Stimulated activated memory B cell treated with anti-CD40 and anti-IgM and Interleukin-4, amounts not matched to agents 10 μg/mL and 1 μg/mL and 100 μg/mL, for 72 hours (primary cell): ENCODE data around the gene FEZF1.
A peak's percentile ranks its signal among the peaks of the same experiment; 100 is the strongest.
"Not testable (repeated sequence)": the region's sequence is repeated elsewhere in the genome, so short reads cannot be mapped to it uniquely, and the experiment has no call there.

ENCODE experiments used
- ATAC-seq: fragments of 150-1000 bp; cut with Tn5 transposase; 2 replicates; pipeline ENCODE4 v1.10.0; 2021
- H3K27ac Mint-ChIP-seq: one replicate; pipeline ENCODE4 v1.8.0; 2022; ENCODE audit warnings: mild to moderate bottlenecking, mixed read lengths
- H3K27me3 Mint-ChIP-seq: one replicate; pipeline ENCODE4 v1.8.0; 2022; ENCODE audit warnings: mixed read lengths
- H3K36me3 Mint-ChIP-seq: one replicate; pipeline ENCODE4 v1.8.0; 2022; ENCODE audit warnings: mixed read lengths
- H3K4me1 Mint-ChIP-seq: one replicate; pipeline ENCODE4 v1.8.0; 2022; ENCODE audit warnings: mixed read lengths
- H3K4me3 Mint-ChIP-seq: one replicate; pipeline ENCODE4 v1.8.0; 2022; ENCODE audit warnings: mild to moderate bottlenecking, moderate library complexity, mixed read lengths
- H3K9me3 Mint-ChIP-seq: one replicate; pipeline ENCODE4 v1.8.0; 2022; ENCODE audit warnings: mixed read lengths

FEZF1 gene

DNA sequence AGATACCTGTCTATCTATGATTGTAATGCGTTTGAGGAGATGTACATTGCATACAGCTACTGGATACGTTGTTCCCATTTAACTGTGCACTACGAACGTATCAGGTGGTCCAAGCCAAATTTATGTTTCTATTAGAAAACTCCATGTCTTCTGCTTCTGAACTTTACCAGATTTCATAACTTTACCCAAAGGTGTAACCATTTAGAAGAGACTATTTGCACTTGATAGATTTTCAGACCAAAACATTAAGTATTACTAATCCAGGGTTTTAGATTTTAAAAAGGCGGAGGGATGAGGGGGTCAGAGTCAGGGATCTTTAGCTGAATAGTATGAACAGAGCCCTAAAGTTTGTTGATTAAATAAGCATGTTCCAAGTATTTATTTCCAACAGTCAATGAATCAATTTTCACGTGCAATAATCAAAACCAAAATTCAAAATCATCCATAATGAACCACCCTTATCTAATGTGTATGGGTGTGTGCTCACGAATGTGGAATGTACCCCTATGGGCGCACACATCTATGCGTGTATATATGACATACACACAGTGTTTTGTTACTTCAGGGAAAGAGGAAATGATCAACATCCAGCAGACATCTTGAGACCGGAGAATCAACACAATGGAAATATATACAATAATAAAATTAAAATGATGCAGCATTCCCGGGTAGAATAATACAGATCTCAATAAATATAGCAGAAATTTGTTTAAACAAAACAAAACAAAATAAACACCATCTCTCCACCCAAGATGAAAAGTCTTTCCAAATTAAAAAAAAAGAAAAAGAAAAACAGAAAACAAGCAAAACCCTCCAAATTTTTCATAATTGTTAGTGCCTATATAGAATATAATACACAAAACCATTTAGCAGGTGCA lies 3.4 kb downstream of the FEZF1 start:
- H3K4me3 Mint-ChIP-seq = no peak overlapping the region
- H3K36me3 Mint-ChIP-seq = no peaks in the 10 kb centered on the region
- peaks cover 84% of the 10 kb centered on the region for H3K27me3 Mint-ChIP-seq
- no peak for ATAC-seq
- no peak overlapping the region for H3K27ac Mint-ChIP-seq
- peaks cover 4% of the 10 kb centered on the region for H3K9me3 Mint-ChIP-seq
- H3K4me1 Mint-ChIP-seq = peaks cover 6% of the 10 kb centered on the region

DNA sequence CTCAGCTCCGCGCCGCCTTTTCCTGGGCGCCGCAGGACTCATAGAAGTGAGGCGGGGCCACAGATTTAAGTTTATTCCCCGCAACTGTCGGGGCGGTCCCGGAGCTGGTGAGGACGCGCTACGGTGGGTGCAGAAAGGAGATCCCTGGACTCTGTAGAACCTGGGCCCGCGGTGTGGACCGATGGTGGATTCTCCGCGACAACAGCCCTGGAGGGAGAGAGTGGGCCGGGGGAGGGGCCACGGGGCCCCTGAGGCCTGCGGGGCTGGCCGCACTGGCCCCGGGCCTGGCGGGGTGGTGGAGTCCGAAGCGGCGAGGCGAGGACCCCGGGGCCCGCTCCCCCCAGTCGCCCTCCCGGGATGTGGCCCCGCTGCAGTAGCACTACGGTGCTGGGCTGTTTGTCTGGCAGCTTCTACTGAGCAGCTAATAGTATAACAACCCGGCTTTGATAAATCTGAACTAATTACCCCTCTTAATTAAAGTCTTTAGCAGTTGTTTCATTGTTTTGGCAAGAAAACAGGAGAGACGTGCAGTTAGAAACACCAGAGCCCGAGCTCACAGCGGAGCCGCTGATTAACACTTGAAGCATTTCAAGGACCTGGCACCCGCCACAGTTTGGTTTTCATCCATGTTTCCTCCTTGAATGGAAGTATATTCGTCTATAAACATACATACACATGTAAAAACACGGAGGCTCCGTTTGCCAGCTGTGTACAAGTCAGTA lies 4.2 kb downstream of the FEZF1 start:
- H3K9me3 Mint-ChIP-seq = peaks cover 4% of the 10 kb centered on the region
- peaks cover 75% of the 10 kb centered on the region for H3K27me3 Mint-ChIP-seq
- no peak overlapping the region for H3K27ac Mint-ChIP-seq
- ATAC-seq = peak; percentile 34
- no peaks in the 10 kb centered on the region for H3K36me3 Mint-ChIP-seq
- no peak overlapping the region for H3K4me3 Mint-ChIP-seq
- H3K4me1 Mint-ChIP-seq = peaks cover under 1% of the 10 kb centered on the region

DNA sequence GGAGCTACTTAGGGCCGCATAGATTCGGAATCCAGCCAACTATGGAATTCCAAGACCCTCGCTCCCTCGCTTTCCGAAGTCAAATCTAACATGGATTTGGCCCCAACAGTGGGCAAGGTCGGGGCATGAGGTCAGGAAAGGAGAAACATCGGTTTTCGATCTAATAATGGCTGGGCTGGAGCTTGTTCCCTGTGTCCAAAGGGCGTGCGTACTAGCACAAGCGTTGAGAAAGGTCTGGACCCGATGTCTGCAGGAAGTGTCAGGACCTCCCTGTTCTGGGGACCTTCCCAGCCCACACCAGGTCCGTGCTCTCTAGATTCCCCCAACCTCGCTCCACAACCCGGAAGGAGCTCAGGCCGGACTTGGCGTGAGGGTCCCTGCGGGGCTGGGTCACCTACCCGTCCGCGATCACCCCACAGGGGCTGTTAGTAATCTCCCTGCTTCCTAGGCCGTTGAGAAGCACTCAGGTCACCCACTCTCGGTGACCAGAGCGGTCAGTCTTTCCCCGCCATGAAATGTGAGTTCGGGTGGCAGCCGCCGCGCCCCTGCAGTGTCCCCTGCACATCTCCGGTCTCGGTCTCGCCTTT lies 4.8 kb downstream of the FEZF1 start:
- no peaks in the 10 kb centered on the region for H3K36me3 Mint-ChIP-seq
- H3K27ac Mint-ChIP-seq = no peak overlapping the region
- H3K27me3 Mint-ChIP-seq = peaks cover 69% of the 10 kb centered on the region
- no peak overlapping the region for H3K4me3 Mint-ChIP-seq
- no peak for ATAC-seq
- H3K4me1 Mint-ChIP-seq = no peaks in the 10 kb centered on the region
- peaks cover 4% of the 10 kb centered on the region for H3K9me3 Mint-ChIP-seq

DNA sequence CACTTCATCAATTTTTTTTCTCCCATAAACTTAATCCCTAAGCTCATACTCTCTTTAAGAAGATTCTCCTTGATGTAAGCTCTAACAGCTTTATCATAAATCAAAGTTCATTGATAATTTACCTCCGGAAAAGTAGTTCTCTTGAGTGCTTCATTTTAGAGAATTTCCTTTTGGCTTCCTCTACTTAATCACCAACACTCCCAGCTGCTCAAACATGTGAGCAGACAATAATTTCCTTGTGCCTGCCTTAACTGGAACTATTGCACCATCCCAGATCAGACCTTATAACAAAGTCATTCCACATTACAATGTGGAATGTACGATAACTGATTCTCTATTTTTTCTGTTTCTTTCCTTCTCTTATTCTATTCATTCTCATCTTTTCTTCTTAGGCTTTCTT lies 5.9 kb downstream of the FEZF1 start:
- H3K36me3 Mint-ChIP-seq = no peaks in the 10 kb centered on the region
- ATAC-seq = no peak
- H3K4me3 Mint-ChIP-seq = no peak overlapping the region
- peaks cover 4% of the 10 kb centered on the region for H3K9me3 Mint-ChIP-seq
- no peaks in the 10 kb centered on the region for H3K4me1 Mint-ChIP-seq
- no peak overlapping the region for H3K27ac Mint-ChIP-seq
- H3K27me3 Mint-ChIP-seq = peaks cover 58% of the 10 kb centered on the region

DNA sequence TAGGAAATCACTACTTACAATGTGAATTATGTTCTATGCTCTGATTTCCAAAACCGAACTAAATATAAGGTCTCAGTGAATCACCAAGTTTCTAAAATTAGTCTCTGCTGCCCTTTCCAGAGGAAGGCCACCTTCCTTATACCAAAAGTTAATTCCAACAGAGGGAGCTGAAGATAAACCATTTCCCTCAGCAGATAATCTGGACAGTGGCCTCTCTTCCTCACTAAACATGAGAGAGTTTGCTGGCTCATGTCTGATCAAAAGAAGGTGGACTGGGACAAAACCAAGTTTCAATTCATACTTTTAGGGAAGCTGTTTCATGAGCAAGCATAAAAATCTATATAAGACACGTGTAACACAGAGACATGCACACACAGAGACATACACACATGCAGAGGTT lies 6.4 kb downstream of the FEZF1 start:
- H3K9me3 Mint-ChIP-seq = peaks cover 1% of the 10 kb centered on the region
- ATAC-seq = no peak
- no peaks in the 10 kb centered on the region for H3K36me3 Mint-ChIP-seq
- H3K4me1 Mint-ChIP-seq = no peaks in the 10 kb centered on the region
- no peak overlapping the region for H3K27ac Mint-ChIP-seq
- no peak overlapping the region for H3K4me3 Mint-ChIP-seq
- peaks cover 53% of the 10 kb centered on the region for H3K27me3 Mint-ChIP-seq

DNA sequence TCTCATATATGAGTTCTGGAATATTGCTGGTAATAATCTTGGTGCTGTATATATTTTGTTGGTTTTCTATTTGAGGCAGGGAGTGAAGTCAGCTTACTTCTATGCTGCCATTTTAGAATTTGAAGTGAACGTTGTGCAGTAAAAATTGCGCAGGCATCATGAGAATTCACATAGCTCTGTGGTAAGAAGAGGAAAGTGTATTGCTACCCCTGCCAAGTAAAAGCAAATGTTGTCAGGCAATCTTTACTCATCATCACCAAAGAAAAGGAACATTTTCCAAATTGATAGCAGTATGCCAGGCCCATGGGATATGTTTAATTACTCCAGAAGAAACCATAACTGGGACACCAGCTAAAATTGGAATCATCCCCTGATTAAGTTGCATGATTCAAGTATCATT lies 13.4 kb downstream of the FEZF1 start:
- Mint-ChIP-seq H3K4me3 (no peak overlapping the region), H3K4me1 (no peaks in the 10 kb centered on the region), H3K9me3 (peaks cover 6% of the 10 kb centered on the region), H3K27ac (no peak overlapping the region), H3K27me3 (no peaks in the 10 kb centered on the region), H3K36me3 (no peaks in the 10 kb centered on the region)
- no peak for ATAC-seq

DNA sequence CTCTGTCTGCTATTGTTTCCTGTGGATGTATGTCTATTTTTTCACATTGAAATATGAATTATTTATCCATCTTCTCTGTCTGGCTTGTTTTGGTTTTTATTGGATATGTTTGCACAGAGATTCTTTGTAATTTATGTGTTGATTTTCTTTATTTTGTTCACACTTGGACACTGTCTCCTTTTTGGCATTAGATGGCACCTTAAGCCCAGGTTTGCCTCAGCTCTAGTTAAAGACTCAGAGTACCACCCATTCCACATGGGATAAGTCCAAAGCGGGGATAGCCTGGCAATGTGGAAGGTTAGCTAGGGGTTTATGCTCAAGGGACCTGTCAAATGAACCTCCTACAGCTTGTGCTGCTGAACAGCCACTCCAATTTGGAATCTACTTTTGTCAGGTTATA lies 14.1 kb downstream of the FEZF1 start:
- Mint-ChIP-seq H3K27ac (no peak overlapping the region), H3K9me3 (peaks cover 6% of the 10 kb centered on the region), H3K36me3 (no peaks in the 10 kb centered on the region), H3K4me3 (no peak overlapping the region), H3K4me1 (no peaks in the 10 kb centered on the region), H3K27me3 (no peaks in the 10 kb centered on the region)
- ATAC-seq = no peak

DNA sequence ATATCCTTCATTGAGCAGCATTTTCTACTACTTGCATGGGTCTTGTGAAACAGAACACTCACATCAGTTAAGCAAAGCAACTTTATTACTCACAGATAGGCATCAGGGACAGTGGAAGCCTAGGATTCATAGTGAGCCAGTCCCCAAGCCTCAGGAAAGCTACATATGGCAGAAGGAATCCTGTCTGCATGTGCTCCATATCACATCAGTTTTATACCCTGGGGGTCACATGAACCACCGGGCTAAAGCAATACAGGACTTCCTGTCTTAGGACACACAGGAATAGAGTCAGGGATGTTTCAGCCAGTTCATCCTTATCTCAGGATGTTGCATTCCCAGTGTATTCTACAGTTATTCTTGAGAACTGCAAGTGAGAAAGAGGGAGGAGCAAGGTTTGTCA lies 15.1 kb downstream of the FEZF1 start:
- no peak for ATAC-seq
- H3K4me1 Mint-ChIP-seq = no peaks in the 10 kb centered on the region
- no peak overlapping the region for H3K27ac Mint-ChIP-seq
- no peaks in the 10 kb centered on the region for H3K27me3 Mint-ChIP-seq
- H3K9me3 Mint-ChIP-seq = peaks cover 6% of the 10 kb centered on the region
- no peaks in the 10 kb centered on the region for H3K36me3 Mint-ChIP-seq
- H3K4me3 Mint-ChIP-seq = no peak overlapping the region

DNA sequence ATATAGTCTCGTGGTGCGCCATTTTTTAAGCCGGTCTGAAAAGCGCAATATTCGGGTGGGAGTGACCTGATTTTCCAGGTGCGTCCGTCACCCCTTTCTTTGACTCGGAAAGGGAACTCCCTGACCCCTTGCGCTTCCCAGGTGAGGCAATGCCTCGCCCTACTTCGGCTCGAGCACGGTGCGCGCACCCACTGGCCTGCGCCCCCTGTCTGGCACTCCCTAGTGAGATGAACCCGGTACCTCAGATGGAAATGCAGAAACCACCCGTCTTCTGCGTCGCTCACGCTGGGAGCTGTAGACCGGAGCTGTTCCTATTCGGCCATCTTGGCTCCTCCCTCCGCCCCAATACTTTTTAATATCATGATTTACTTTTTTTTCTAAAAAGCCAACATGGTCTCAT lies 19.9 kb downstream of the FEZF1 start:
- H3K27me3 Mint-ChIP-seq, H3K4me1 Mint-ChIP-seq, ATAC-seq, H3K27ac Mint-ChIP-seq, H3K36me3 Mint-ChIP-seq, H3K4me3 Mint-ChIP-seq, H3K9me3 Mint-ChIP-seq: not testable (repeated sequence)

DNA sequence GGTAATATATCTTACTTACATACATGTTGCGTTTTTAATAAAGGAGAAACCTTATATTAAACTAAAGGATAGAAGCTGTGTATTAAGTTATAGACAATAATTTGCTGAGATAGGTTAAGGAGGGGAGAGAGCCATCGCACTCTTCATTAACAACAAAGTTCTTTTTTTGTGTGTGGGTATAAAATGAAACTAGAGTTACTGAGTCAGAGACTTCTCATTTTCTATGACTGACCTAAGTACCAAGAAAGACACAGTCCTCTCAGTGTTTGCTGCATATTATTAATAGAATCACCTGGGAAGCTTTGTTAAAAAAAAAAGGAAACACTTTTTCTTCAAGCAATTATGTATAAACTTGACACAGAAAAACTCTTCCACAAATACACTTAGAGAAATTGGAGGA lies 31.4 kb downstream of the FEZF1 start:
- no peaks in the 10 kb centered on the region for H3K36me3 Mint-ChIP-seq
- H3K27ac Mint-ChIP-seq = no peak overlapping the region
- ATAC-seq = no peak
- no peak overlapping the region for H3K4me3 Mint-ChIP-seq
- H3K27me3 Mint-ChIP-seq = no peaks in the 10 kb centered on the region
- peaks cover 2% of the 10 kb centered on the region for H3K9me3 Mint-ChIP-seq
- H3K4me1 Mint-ChIP-seq = no peaks in the 10 kb centered on the region

DNA sequence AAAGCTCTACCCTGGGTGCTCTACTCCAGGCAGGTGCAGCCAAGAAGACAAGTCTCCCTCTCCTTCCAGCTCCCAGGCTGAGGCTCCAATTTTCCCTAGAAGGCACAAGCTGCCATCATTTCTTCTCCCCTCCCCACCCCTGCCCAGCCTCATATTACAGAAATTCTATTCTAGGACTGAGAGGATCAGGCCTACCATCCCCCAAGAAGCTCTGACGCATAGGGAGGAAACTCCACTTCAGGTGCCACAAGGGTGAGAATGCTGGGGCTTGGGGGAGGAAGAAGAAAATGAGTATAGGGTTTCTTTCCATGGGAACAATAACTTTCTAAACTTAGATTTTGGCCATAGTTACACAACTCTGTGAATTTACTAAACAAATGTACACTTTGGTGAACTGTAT lies 35.3 kb downstream of the FEZF1 start:
- H3K4me1 Mint-ChIP-seq = no peaks in the 10 kb centered on the region
- ATAC-seq = no peak
- H3K36me3 Mint-ChIP-seq = no peaks in the 10 kb centered on the region

DNA sequence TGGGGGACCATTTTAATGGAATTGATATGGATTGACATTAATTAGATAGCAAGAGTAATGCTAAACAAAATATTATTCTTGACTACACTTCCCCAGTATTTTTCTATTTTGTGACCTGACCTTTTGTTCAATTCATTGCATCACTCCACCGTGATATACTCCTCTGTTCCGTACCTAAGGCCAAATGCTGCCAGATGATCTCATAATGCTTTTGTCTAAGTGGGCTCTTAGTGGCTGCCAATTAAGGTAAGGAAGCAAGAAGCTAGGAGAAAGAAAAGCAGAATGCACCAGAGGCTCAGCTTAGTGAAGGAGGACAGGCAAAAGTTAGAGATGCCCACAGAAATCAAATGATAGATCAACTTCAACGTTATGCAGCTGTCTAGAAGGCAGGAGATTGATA lies 36.4 kb downstream of the FEZF1 start:
- no peaks in the 10 kb centered on the region for H3K36me3 Mint-ChIP-seq
- no peaks in the 10 kb centered on the region for H3K4me1 Mint-ChIP-seq
- H3K4me3 Mint-ChIP-seq = no peak overlapping the region
- H3K27me3 Mint-ChIP-seq = no peaks in the 10 kb centered on the region
- no peak for ATAC-seq
- peaks cover 3% of the 10 kb centered on the region for H3K9me3 Mint-ChIP-seq
- no peak overlapping the region for H3K27ac Mint-ChIP-seq

More for the DNA sequence above, 35.3 kb downstream of the FEZF1 start:
- Mint-ChIP-seq H3K27me3 (no peaks in the 10 kb centered on the region), H3K4me3 (no peak overlapping the region), H3K9me3 (peaks cover 3% of the 10 kb centered on the region), H3K27ac (no peak overlapping the region)

DNA sequence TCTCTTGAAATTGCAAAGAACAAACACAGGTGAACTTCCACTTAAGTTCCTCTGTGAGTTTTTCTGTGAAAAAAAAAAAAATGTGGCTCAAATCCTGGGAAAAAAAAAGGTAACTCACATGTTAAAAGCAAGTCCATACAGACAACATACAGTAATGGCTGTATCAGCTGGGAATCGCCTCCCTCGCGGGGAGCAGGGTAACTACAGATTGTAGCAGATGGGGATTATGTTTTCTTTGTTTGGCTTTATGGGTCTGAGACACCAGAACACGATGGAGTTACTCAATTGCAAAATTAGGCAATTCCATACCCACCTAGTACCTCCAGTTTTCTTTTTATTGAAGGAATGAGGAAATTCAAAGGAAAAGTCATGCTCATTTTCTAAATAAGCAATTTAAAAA lies 42.3 kb downstream of the FEZF1 start:
- Mint-ChIP-seq H3K9me3 (peaks cover 5% of the 10 kb centered on the region), H3K27me3 (peaks cover 8% of the 10 kb centered on the region), H3K4me3 (no peak overlapping the region), H3K27ac (no peak overlapping the region), H3K4me1 (no peaks in the 10 kb centered on the region), H3K36me3 (no peaks in the 10 kb centered on the region)
- no peak for ATAC-seq

DNA sequence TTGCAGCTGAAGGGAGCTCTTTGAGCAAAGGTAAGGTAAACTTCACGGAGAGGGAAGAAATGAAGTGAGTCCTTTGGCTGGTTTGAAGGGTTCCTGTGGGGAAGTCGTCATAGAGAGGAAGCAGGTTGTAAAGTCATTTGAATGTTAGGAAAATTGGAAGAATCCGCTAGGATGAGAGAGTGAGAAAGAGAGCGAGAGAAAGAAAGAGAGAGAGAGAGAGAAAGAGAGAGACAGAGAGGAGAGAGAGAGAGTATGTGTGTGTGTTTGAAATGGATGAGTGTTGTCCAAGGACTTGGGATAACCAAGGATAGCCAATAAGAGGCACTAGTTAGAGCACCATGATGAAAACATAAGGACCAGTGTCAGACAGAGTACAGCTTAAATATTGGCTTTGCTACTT lies 43.1 kb downstream of the FEZF1 start:
- Mint-ChIP-seq H3K4me1 (no peaks in the 10 kb centered on the region), H3K27ac (no peak overlapping the region), H3K36me3 (no peaks in the 10 kb centered on the region), H3K27me3 (peaks cover 8% of the 10 kb centered on the region), H3K4me3 (no peak overlapping the region), H3K9me3 (peaks cover 5% of the 10 kb centered on the region)
- ATAC-seq = no peak

DNA sequence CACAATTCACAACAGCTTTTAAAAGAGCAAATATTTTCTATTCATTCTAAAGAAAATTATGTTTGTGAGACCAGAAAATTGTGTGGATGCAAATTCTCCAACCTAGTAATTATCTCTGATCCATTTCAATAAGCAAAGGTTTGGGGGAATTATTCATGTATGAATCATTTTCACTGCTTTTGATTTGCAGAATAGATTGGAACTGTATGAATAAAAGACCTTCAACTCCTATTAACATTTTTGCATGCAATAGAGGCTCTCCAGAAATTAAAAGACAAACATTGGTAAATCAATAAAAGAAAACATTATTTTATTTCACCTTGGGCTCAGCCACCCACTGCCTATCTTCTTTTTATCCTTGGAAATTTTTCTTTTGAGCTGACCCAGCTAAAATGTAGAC lies 43.5 kb downstream of the FEZF1 start:
- Mint-ChIP-seq H3K27ac (no peak overlapping the region), H3K4me3 (no peak overlapping the region), H3K4me1 (no peaks in the 10 kb centered on the region), H3K27me3 (peaks cover 8% of the 10 kb centered on the region), H3K36me3 (no peaks in the 10 kb centered on the region), H3K9me3 (peaks cover 5% of the 10 kb centered on the region)
- ATAC-seq = no peak

DNA sequence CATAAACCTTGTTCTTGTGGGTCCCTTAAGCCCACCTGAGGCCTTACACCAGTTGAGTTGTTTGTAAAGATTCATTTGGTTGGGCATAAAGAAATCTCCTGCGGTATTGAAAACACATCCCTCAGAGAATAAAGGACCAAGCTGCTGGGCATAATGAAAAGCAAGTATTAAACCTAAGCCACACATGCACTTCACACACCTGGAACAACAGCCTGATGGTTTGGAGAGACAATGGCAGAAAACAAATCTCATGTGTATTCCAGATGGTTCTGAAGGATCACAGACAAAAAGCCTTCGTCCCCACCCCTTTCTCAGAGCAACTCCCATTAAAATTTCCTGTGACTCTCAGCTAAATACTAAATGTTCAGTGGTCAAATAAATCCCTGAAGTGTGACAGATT lies 44.2 kb downstream of the FEZF1 start:
- H3K4me1 Mint-ChIP-seq = no peaks in the 10 kb centered on the region
- peaks cover 2% of the 10 kb centered on the region for H3K9me3 Mint-ChIP-seq
- peaks cover 8% of the 10 kb centered on the region for H3K27me3 Mint-ChIP-seq
- H3K36me3 Mint-ChIP-seq = no peaks in the 10 kb centered on the region
- no peak overlapping the region for H3K4me3 Mint-ChIP-seq
- H3K27ac Mint-ChIP-seq = no peak overlapping the region
- ATAC-seq = no peak
